Thymus (tissue), 11 donors: ENCODE results near the gene CTNND2. TPM values are rescaled to one million over a fixed set of nuclear protein-coding genes. Genes with fewer than 3 reads are reported as not detected.

Experiments used
- DNase-seq, 9 donors: peaks; one replicate each; pipeline ENCODE4 v3.0.0-alpha.2; 2013; ENCODE audit warnings: low spot score in 9 of 9, low read depth in 6 of 9, missing footprints in 1 of 9
- H3K27ac ChIP-seq, 2 donors: one replicate each; pipeline ENCODE4 v1.5.1; 2013; ENCODE audit warnings: control low read depth in 1 of 2, low read depth in 1 of 2, low read length in 1 of 2, mild to moderate bottlenecking in 1 of 2, moderate library complexity in 1 of 2
- H3K27me3 ChIP-seq, 2 donors: one replicate each; pipeline ENCODE4 v1.5.1; 2013; ENCODE audit warnings: low read length in 1 of 2; ENCODE audit not compliant: control insufficient read depth in 2 of 2, insufficient read depth in 1 of 2
- H3K36me3 ChIP-seq, 2 donors: one replicate each; pipeline ENCODE4 v1.5.1; 2013; ENCODE audit warnings: low read length in 1 of 2, mild to moderate bottlenecking in 1 of 2, moderate library complexity in 1 of 2; ENCODE audit not compliant: control insufficient read depth in 2 of 2, insufficient read depth in 2 of 2
- H3K4me1 ChIP-seq, 2 donors: one replicate each; pipeline ENCODE4 v1.5.1; 2013; ENCODE audit warnings: low read length in 2 of 2; ENCODE audit not compliant: control insufficient read depth in 2 of 2, insufficient read depth in 2 of 2
- H3K4me3 ChIP-seq, 2 donors: one replicate each; pipeline ENCODE4 v1.5.1; 2013; ENCODE audit warnings: low read length in 2 of 2, control low read depth in 1 of 2, mild to moderate bottlenecking in 1 of 2
- H3K9me3 ChIP-seq, 2 donors: one replicate each; pipeline ENCODE4 v1.5.1; 2013; ENCODE audit warnings: low read length in 1 of 2, mild to moderate bottlenecking in 1 of 2; ENCODE audit not compliant: control insufficient read depth in 2 of 2, insufficient read depth in 1 of 2
- WGBS: extraction: QIAGEN DNeasy Blood & Tissue Kit; methylation state at CpG from one replicate; pipeline ENCODE4 v1.1.7; 2013; 5-methylcytosine and 5-hydroxymethylcytosine counted together
- polyA plus RNA-seq: library from polyadenylated mRNA; stranded (reverse); fragments of 200-250 nt; gene quantifications from one replicate; pipeline ENCODE4 v1.2.3, GENCODE V29; 2013
- total RNA-seq: library from RNA; stranded (reverse); fragments of 120-200 nt; gene quantifications from one replicate; pipeline ENCODE4 v1.2.4, GENCODE V29; 2013
- donor health status: healthy.

CTNND2 gene
- total and polyA plus RNA-seq, 2 donors: 0.41 to 0.42 TPM

DNA sequence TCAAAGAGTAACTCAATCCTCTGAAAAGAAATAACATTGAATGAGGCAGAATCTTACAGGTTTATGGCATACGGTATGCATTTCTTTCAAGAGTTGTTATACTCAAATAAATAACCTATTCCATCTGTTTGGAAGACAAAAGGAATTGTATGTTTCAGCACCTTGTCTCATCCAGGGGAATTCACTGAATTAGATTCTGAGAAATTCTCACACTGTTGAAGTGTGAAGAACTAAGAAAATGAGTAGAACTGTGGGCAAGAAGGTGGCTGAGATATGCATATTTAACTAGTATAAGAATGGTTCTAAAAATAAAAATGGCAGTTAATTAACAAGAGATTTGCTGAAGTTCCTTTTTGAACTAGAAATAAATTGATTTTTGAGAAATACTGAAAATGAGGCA lies 863.9 kb downstream of the CTNND2 start:
- Histone ChIP-seq H3K9me3 (no peaks in the 10 kb centered on the region), H3K27me3 (no peaks in the 10 kb centered on the region), H3K4me3 (no peak overlapping the region), H3K36me3 (no peaks in the 10 kb centered on the region), H3K4me1 (no peaks in the 10 kb centered on the region), H3K27ac (no peak overlapping the region)
- no peak for DNase-seq
- WGBS: 94% methylated on average over 1 of the region's 1 CpG

GRCh38 chr5:11038772-11039171 lies 865.5 kb downstream of the CTNND2 start:
- Histone ChIP-seq H3K4me1 (no peaks in the 10 kb centered on the region), H3K27ac (no peak overlapping the region), H3K9me3 (no peaks in the 10 kb centered on the region), H3K27me3 (no peaks in the 10 kb centered on the region), H3K4me3 (no peak overlapping the region), H3K36me3 (no peaks in the 10 kb centered on the region)
- WGBS: 80% methylated on average over 3 of the region's 3 CpGs
- no peak for DNase-seq

GRCh38 chr5:11037941-11038340 lies 866.3 kb downstream of the CTNND2 start:
- no peaks in the 10 kb centered on the region for H3K27me3 ChIP-seq
- no peaks in the 10 kb centered on the region for H3K9me3 ChIP-seq
- 93% methylated on average over 2 of the region's 2 CpGs for WGBS
- no peak overlapping the region for H3K4me3 ChIP-seq
- no peaks in the 10 kb centered on the region for H3K4me1 ChIP-seq
- no peak overlapping the region for H3K27ac ChIP-seq
- H3K36me3 ChIP-seq: no peaks in the 10 kb centered on the region
- DNase-seq: no peak

- Histone ChIP-seq H3K27ac (no peak overlapping the region), H3K27me3 (no peaks in the 10 kb centered on the region), H3K4me3 (no peak overlapping the region), H3K9me3 (no peaks in the 10 kb centered on the region), H3K36me3 (no peaks in the 10 kb centered on the region), H3K4me1 (no peaks in the 10 kb centered on the region)
- DNase-seq: no peak
- 92% methylated on average over 6 of the region's 6 CpGs for WGBS
These were observed 867.2 kb downstream of the CTNND2 start for GRCh38 chr5:11037080-11037479.

GRCh38 chr5:11030671-11031070 lies 873.6 kb downstream of the CTNND2 start:
- H3K27me3 ChIP-seq: no peaks in the 10 kb centered on the region
- no peaks in the 10 kb centered on the region for H3K36me3 ChIP-seq
- peaks cover 0 to 4% of the 10 kb centered on the region in 2 donors for H3K9me3 ChIP-seq
- no peak overlapping the region for H3K4me3 ChIP-seq
- H3K4me1 ChIP-seq: no peaks in the 10 kb centered on the region
- no peak overlapping the region for H3K27ac ChIP-seq
- DNase-seq: no peak

DNA sequence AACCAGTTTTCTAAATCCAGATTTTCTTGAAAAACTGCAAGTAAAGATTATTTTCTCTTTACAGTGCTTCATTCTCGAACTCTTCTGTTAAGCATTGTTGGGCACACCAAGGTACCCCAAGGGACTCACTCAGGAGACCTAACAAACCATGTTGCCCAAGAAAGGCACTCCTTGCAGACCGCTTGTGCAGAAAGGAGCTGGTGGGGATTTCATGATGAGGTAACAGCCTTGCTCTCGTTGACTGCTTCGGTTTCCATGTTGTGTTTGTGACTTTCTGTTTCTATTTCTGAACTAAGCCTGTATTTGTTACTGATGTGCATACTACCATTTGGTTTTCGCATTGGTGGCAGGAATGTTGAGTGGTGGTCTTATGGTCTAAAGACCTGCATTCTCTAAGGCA lies 876.6 kb downstream of the CTNND2 start:
- H3K27ac ChIP-seq: no peak overlapping the region
- no peaks in the 10 kb centered on the region for H3K27me3 ChIP-seq
- H3K4me1 ChIP-seq: no peaks in the 10 kb centered on the region
- 94% methylated on average over 5 of the region's 5 CpGs for WGBS
- no peaks in the 10 kb centered on the region for H3K36me3 ChIP-seq
- no peak for DNase-seq
- peaks cover 0 to 4% of the 10 kb centered on the region in 2 donors for H3K9me3 ChIP-seq
- H3K4me3 ChIP-seq: no peak overlapping the region

GRCh38 chr5:11026543-11026942 lies 877.7 kb downstream of the CTNND2 start:
- WGBS: 97% methylated on average over 2 of the region's 2 CpGs
- H3K36me3 ChIP-seq: no peaks in the 10 kb centered on the region
- H3K27me3 ChIP-seq: no peaks in the 10 kb centered on the region
- H3K27ac ChIP-seq: no peak overlapping the region
- no peak overlapping the region for H3K4me3 ChIP-seq
- no peaks in the 10 kb centered on the region for H3K4me1 ChIP-seq
- no peak for DNase-seq
- H3K9me3 ChIP-seq: peaks cover 0 to 4% of the 10 kb centered on the region in 2 donors

DNA sequence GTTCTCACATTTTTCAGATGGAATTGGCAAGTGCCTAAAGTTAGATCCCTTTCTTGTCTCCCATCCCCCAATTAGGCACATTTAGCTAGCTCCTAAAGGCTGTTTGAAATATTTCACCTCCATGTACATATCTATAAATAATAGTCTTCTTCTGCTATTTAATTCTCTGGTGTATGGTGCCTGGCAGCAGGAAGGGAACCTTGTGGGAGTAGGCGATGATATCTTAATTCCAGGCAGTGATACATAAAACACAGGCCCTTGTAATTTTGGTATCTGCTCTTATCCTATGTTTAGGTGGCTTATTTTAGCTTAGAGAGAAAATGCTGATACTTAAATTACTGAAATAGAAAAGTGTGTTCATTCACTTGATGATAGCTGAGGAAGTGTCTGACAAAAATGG lies 880.3 kb downstream of the CTNND2 start:
- Histone ChIP-seq H3K27ac (no peak overlapping the region), H3K4me1 (no peaks in the 10 kb centered on the region), H3K36me3 (no peaks in the 10 kb centered on the region), H3K9me3 (no peaks in the 10 kb centered on the region), H3K27me3 (no peaks in the 10 kb centered on the region), H3K4me3 (no peak overlapping the region)
- no peak for DNase-seq
- WGBS: 53% methylated on average over 1 of the region's 1 CpG

DNA sequence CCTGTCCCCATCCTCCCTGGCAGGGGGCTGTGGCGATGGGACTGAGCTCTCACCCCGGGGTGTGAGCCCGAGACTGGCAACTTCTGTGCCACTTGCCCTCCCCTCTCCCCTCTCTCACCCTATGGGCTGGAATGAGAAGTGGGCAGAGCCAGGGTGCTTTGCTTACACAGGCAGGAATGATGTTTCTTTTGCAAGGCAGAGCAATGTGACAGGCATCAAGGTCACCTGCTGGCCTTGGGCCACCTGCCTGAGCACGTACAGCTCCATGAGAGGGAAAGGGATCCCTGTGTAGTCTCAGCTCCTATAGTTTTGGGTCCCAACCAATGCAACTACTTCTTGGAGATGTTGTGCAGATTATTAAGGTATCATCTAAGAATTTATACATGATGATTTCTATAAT lies 890.5 kb downstream of the CTNND2 start:
- Histone ChIP-seq H3K27me3 (no peaks in the 10 kb centered on the region), H3K27ac (no peak overlapping the region), H3K9me3 (no peaks in the 10 kb centered on the region), H3K4me3 (no peak overlapping the region), H3K4me1 (no peaks in the 10 kb centered on the region), H3K36me3 (no peaks in the 10 kb centered on the region)
- DNase-seq: no peak
- 92% methylated on average over 4 of the region's 4 CpGs for WGBS

GRCh38 chr5:11012295-11012694 lies 892.0 kb downstream of the CTNND2 start:
- 85% methylated on average over 7 of the region's 7 CpGs for WGBS
- Histone ChIP-seq H3K27ac (no peak overlapping the region), H3K4me1 (no peaks in the 10 kb centered on the region), H3K4me3 (no peak overlapping the region), H3K9me3 (no peaks in the 10 kb centered on the region), H3K27me3 (no peaks in the 10 kb centered on the region), H3K36me3 (no peaks in the 10 kb centered on the region)
- DNase-seq: no peak
